ENCODE data around the gene ALDH16A1. TPM values are rescaled to one million over a fixed set of nuclear protein-coding genes. Genes with fewer than 3 reads are reported as not detected.
A peak's percentile ranks its signal among the peaks of the same experiment; 100 is the strongest.

Gene ALDH16A1
- total and polyA plus RNA-seq, 2 of the 8 experiments (the other 6 are each of a cell fraction or from before 2014, with no cell fraction given) = 30.5 to 34.3 TPM

DNA sequence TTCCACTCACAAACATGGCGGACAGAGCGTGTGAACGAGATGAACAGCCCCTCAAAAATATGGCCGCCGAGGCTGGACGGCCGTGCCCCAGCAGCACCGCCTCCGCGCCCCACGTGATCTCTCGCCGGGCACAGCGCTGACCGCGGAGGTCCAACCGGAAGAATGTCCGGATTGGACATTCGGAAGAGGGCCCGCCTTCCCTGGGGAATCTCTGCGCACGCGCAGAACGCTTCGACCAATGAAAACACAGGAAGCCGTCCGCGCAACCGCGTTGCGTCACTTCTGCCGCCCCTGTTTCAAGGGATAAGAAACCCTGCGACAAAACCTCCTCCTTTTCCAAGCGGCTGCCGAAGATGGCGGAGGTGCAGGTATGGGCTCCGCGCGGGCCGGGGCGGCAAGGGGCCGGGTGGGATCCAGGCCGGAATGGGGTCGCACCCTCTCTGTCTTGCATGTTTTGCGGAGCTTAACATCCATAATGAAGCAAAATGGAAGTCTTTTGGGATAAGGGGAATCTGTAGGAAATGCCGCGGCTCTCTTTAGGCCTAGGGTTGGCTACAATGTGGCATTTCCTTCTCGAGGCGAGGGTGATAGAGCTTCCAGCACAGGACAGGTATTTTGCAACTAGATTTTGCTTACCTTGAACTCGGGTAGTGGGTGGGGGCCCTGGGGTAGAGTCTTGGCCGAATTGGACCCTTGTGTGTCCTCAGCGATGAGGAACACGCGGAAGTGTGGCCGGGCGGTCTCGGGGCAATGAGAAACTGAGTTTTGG, 34.4 kb downstream of the ALDH16A1 start, which contains the start of gene RPL13A (continued):
- TF ChIP-seq CTCF (IDR thresholded peaks at IDR 0.05; ENCODE audit: control extremely low read depth in 1 of 3, insufficient read depth in 1 of 3, low read depth in 1 of 3, low read length in 3 of 3) = no peak
- TF ChIP-seq POLR2AphosphoS5 (IDR thresholded peaks at IDR 0.05; ENCODE audit: low read depth, low read length) = peak; percentile 96
- TF ChIP-seq PHF8 (conservative IDR thresholded peaks at IDR 0.05; ENCODE audit: low read depth, low read length) = peak; percentile 98
- peak; percentile 35; the same call in 1 of the 2 replicates for TF ChIP-seq SIX5 (IDR thresholded peaks at IDR 0.05; ENCODE audit: low read depth, low read length)
- TF ChIP-seq RBBP5 (IDR thresholded peaks at IDR 0.05; ENCODE audit: borderline replicate concordance, low read depth, low read length) = no peak
- no peak for TF ChIP-seq FOSL1 (IDR thresholded peaks at IDR 0.05; ENCODE audit: insufficient read depth, low read depth, low read length)
- peak; percentile 73 for TF ChIP-seq SP4 (IDR thresholded peaks at IDR 0.05; ENCODE audit: low read length)
- no peak for TF ChIP-seq CBX5 (IDR thresholded peaks at IDR 0.05; ENCODE audit: low read depth, low read length)
- peak; percentile 67; the same call in 1 of the 2 replicates for TF ChIP-seq CHD2 (IDR thresholded peaks at IDR 0.05; ENCODE audit: low read length)
- peak; percentile 97 for TF ChIP-seq GTF2F1 (IDR thresholded peaks at IDR 0.05; ENCODE audit: borderline replicate concordance, low read depth, low read length)

Data from H1 (cell line).